Activated T-cell treated with anti-CD3 and anti-CD28 coated beads, Interleukin-2, amount 50 U/mL, for 4 hours (primary cell): Measurements from ENCODE around the gene AMPH. TPM values are rescaled to one million over a fixed set of nuclear protein-coding genes. Genes with fewer than 3 reads are reported as not detected.
"Not testable (repeated sequence)": the region's sequence is repeated elsewhere in the genome, so short reads cannot be mapped to it uniquely, and the experiment has no call there.

Source experiments
- ATAC-seq, 2 donors: fragments of 200-7000 bp; cut with Tn5 transposase; one replicate each; pipeline ENCODE4 v1.10.0; 2021
- DNase-seq: peaks from one replicate; pipeline ENCODE4 v3.0.0-alpha.2; 2020
- H3K27me3 Mint-ChIP-seq: one replicate; pipeline ENCODE4 v1.8.0; 2021; ENCODE audit warnings: low read depth, mixed read lengths
- H3K36me3 Mint-ChIP-seq: one replicate; pipeline ENCODE4 v1.8.0; 2022; ENCODE audit warnings: mixed read lengths; ENCODE audit not compliant: insufficient read depth
- H3K4me1 Mint-ChIP-seq: one replicate; pipeline ENCODE4 v1.8.0; 2021; ENCODE audit warnings: low read depth, mixed read lengths
- H3K4me3 Mint-ChIP-seq: one replicate; pipeline ENCODE4 v1.8.0; 2021; ENCODE audit warnings: mild to moderate bottlenecking, moderate library complexity, mixed read lengths
- H3K9me3 Mint-ChIP-seq: one replicate; pipeline ENCODE4 v1.8.0; 2021; ENCODE audit warnings: mixed read lengths
- total RNA-seq, 3 donors: library from RNA; stranded (reverse); gene quantifications; one replicate each; pipeline ENCODE4 v1.2.1, GENCODE V29; 2021

The AMPH gene
- total RNA-seq, 3 donors from 2014 or later, result 0.14 to 0.15 TPM; not detected in 1

GRCh38 chr7:38362611-38363237, 268.4 kb downstream of the AMPH start:
- H3K4me1 Mint-ChIP-seq, result peaks cover 77% of the 10 kb centered on the region
- peak overlapping the region; percentile 76 for H3K4me3 Mint-ChIP-seq
- peak; percentile 41 for DNase-seq
- not testable (repeated sequence) for H3K36me3 Mint-ChIP-seq, H3K27me3 Mint-ChIP-seq, H3K9me3 Mint-ChIP-seq
- peak; percentile 32 to 36 for ATAC-seq

DNA sequence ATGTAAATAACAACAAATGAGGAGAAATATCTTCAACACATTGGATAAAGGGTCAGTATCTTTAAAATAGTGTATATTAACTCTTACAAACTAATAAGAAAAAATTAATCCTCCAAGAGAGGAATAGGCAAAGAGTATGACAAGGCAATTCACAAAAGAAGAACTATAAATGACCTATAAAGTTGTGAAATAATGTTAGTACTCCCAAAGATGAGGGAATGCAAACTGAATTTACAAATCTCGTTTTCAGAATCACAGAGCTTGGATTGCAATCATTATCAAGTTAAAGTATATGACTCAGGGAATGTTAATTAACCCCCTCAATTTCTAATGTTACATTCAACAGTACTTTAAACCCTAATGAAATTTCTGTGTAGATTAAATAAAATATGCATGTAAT, 270.4 kb downstream of the AMPH start:
- Mint-ChIP-seq H3K36me3 (peaks cover 1% of the 10 kb centered on the region), H3K9me3 (no peaks in the 10 kb centered on the region), H3K4me1 (peaks cover 76% of the 10 kb centered on the region), H3K27me3 (no peaks in the 10 kb centered on the region), H3K4me3 (peak overlapping the region; percentile 90)
- ATAC-seq, result no peak
- DNase-seq, result no peak

DNA sequence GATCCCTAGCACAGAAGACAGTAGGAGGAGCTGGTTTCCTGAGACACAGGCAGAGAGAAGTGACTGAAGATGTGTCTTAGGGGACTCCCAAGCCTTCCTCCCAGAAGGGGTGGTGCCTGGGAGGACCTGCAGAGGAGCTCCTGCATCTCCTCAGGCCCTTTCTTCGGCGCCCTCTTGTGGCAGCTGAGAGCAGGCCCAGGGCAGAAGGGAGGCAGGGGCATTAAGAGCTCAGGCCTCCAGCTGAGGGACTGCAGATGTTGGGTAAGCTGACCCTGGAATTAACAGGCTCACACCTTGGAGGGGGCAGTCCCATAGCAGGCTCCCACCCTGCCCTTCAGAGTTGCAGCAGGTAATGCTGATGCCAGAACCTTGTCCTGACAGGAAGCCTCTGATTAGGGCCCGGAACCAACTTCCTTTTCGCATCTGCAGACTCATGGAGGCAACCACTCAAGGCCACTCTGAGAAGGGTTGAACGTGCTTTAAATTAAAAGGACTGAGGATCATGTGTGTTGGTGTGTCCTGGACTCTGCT, 272.0 kb downstream of the AMPH start:
- ATAC-seq (peak; percentile 75 to 81), DNase-seq (peak; percentile 69)
- H3K4me3 Mint-ChIP-seq, result peak overlapping the region; percentile 90
- H3K9me3 Mint-ChIP-seq, H3K36me3 Mint-ChIP-seq, H3K27me3 Mint-ChIP-seq: not testable (repeated sequence)
- peaks cover 77% of the 10 kb centered on the region for H3K4me1 Mint-ChIP-seq

- DNase-seq, result peak; percentile 19
- peak; percentile 48 to 55 for ATAC-seq
- Mint-ChIP-seq H3K4me1 (peaks cover 81% of the 10 kb centered on the region), H3K4me3 (peak overlapping the region; percentile 90)
- not testable (repeated sequence) for H3K27me3 Mint-ChIP-seq, H3K36me3 Mint-ChIP-seq, H3K9me3 Mint-ChIP-seq
Measured at GRCh38 chr7:38358273-38358831, 272.8 kb downstream of the AMPH start.

GRCh38 chr7:38354271-38354851, 276.8 kb downstream of the AMPH start:
- peaks cover 71% of the 10 kb centered on the region for H3K4me1 Mint-ChIP-seq
- not testable (repeated sequence) for H3K9me3 Mint-ChIP-seq, ATAC-seq, H3K27me3 Mint-ChIP-seq, H3K36me3 Mint-ChIP-seq
- H3K4me3 Mint-ChIP-seq, result peak overlapping the region; percentile 72
- DNase-seq, result peak; percentile 46

DNA sequence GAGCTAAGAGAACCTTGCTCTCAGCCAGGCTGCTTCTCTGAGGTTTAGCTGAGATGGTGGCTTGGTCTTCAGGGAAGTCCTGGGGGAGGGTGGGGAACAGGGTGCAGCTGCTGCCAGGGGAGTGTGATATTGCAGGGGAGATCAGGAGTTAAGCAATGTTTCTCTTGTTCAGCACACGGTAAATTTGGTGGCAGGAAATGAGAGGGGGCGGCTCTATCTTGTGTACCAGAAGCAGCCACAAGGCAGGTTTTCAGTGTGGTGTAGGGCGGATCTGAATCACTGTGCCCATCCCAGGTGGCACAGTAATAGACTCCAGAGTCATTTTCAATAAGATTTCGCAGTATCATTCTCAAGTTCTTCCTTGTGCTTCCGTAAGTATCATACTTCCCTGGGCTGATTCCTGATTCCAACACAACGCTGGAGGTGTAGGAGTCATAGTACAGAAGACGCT, 277.7 kb downstream of the AMPH start:
- peaks cover 66% of the 10 kb centered on the region for H3K4me1 Mint-ChIP-seq
- not testable (repeated sequence) for H3K36me3 Mint-ChIP-seq, H3K27me3 Mint-ChIP-seq, H3K9me3 Mint-ChIP-seq
- H3K4me3 Mint-ChIP-seq, result peak overlapping the region; percentile 72
- ATAC-seq, result peak; percentile 43
- peak; percentile 23 for DNase-seq

GRCh38 chr7:38351601-38352000, 279.6 kb downstream of the AMPH start:
- Mint-ChIP-seq H3K4me1 (peaks cover 55% of the 10 kb centered on the region), H3K4me3 (peak overlapping the region; percentile 87), H3K27me3 (no peaks in the 10 kb centered on the region), H3K9me3 (no peaks in the 10 kb centered on the region), H3K36me3 (peaks cover 8% of the 10 kb centered on the region)
- DNase-seq (no peak), ATAC-seq (no peak)

- not testable (repeated sequence) for ATAC-seq, H3K36me3 Mint-ChIP-seq, DNase-seq, H3K27me3 Mint-ChIP-seq, H3K9me3 Mint-ChIP-seq
- Mint-ChIP-seq H3K4me1 (peaks cover 52% of the 10 kb centered on the region), H3K4me3 (peak overlapping the region; percentile 87)
Measured at GRCh38 chr7:38350777-38351176, 280.4 kb downstream of the AMPH start.

GRCh38 chr7:38349869-38350583, 281.1 kb downstream of the AMPH start:
- not testable (repeated sequence) for H3K36me3 Mint-ChIP-seq, H3K27me3 Mint-ChIP-seq, H3K9me3 Mint-ChIP-seq
- peak; percentile 51 for DNase-seq
- peak; percentile 76 to 87 for ATAC-seq
- peak overlapping the region; percentile 87 for H3K4me3 Mint-ChIP-seq
- H3K4me1 Mint-ChIP-seq, result peaks cover 50% of the 10 kb centered on the region

DNA sequence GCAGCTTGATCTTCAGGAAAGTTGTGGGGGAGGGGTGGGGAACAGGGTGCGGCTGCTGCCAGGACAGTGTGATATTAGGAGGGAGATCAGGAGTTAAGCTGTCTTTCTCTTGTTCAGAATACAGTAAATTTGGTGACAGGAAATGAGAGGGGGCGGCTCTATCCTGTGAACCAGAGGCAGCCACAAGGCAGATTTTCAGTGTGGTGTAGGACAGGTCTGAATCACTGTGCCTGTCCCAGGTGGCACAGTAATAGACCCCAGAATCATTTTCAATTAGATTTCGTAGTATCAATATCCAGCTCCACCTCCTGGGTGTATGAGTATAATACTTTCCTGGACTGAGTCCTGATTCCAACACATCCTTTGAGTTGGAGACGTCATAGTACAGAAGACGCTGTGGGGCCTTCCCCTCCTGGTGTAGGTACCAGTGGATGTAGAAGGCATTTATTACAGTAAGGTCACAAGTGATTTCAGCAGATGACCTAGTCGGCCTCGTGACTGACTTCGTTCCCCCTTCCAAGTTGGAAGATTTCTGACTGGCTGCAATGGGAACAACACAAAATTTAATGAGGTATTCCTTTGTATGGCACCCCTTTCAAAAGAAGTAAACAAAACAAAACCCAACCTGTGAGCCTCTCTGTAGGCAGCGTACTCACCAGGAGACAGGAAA, 281.9 kb downstream of the AMPH start:
- ATAC-seq, result peak; percentile 44 to 59
- not testable (repeated sequence) for H3K9me3 Mint-ChIP-seq, DNase-seq, H3K36me3 Mint-ChIP-seq, H3K27me3 Mint-ChIP-seq
- H3K4me1 Mint-ChIP-seq, result peaks cover 53% of the 10 kb centered on the region
- H3K4me3 Mint-ChIP-seq, result peak overlapping the region; percentile 87

DNA sequence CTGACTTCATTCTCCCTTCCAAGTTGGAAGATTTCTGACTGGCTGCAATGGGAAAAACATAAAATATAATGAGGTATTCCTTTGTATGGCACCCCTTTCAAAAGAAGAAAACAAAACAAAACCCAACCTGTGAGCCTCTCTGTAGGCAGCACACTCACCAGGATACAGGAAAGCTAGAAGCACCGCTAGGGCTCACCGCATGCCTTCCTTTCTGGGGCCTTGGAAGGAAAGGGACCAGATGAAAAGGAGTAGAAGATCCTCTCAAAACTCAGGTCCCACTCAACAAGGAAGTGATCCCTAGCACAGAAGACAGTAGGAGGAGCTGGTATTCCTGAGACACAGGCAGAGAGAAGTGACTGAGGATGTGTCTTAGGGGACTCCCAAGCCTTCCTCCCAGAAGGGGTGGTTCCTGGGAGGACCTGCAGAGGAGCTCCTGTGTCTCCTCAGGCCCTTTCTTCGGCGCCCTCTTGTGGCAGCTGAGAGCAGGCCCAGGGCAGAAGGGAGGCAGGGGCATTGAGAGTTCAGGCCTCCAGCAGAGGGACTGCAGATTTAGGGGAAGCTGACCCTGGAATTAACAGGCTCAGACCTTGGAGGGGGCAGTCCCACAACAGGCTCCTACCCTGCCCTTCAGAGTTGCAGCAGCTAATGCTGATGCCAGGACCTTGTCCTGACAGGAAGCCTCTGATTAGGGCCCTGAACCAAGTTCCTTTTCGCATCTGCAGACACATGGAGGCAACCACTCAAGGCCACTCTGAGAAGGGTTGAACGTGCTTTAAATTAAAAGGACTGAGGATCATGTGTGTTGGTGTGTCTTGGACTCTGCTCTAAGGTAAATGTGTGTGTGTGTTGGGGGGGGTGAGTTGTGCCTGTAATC, 285.6 kb downstream of the AMPH start:
- ATAC-seq (peak in 1 of 2 donors; percentile 42), DNase-seq (peak; percentile 33)
- peaks cover 51% of the 10 kb centered on the region for H3K4me1 Mint-ChIP-seq
- H3K9me3 Mint-ChIP-seq, H3K36me3 Mint-ChIP-seq, H3K27me3 Mint-ChIP-seq: not testable (repeated sequence)
- peak overlapping the region; percentile 62 for H3K4me3 Mint-ChIP-seq

- Mint-ChIP-seq H3K4me1 (peaks cover 53% of the 10 kb centered on the region), H3K4me3 (peak overlapping the region; percentile 33)
- not testable (repeated sequence) for DNase-seq, H3K36me3 Mint-ChIP-seq, H3K27me3 Mint-ChIP-seq, H3K9me3 Mint-ChIP-seq
- peak; percentile 27 to 45 for ATAC-seq
Measured at GRCh38 chr7:38344741-38345140, 286.4 kb downstream of the AMPH start.

GRCh38 chr7:38342135-38342534, 289.0 kb downstream of the AMPH start:
- DNase-seq, ATAC-seq, H3K36me3 Mint-ChIP-seq, H3K9me3 Mint-ChIP-seq, H3K27me3 Mint-ChIP-seq: not testable (repeated sequence)
- H3K4me3 Mint-ChIP-seq, result peak overlapping the region; percentile 50
- peaks cover 50% of the 10 kb centered on the region for H3K4me1 Mint-ChIP-seq
